Loucy (cell line): Measurements from ENCODE around the gene POU2F1.

Experiments used
- EZH2phosphoT487 ChIP-seq: fragments of 200-600 bp; IDR thresholded peaks from 2 replicates; pipeline ENCODE4 v1.6.1; 2018; ENCODE audit warnings: antibody characterized with exemption, mild to moderate bottlenecking, moderate library complexity, borderline replicate concordance
- TF ChIP-seq, protein P1 (sequence below): fragments of 200-600 bp; sonication (generic); conservative IDR thresholded peaks from 2 replicates; pipeline ENCODE4 v1.5.1; 2014; ENCODE audit warnings: mild to moderate bottlenecking, antibody characterized with exemption, low read length

DNA sequence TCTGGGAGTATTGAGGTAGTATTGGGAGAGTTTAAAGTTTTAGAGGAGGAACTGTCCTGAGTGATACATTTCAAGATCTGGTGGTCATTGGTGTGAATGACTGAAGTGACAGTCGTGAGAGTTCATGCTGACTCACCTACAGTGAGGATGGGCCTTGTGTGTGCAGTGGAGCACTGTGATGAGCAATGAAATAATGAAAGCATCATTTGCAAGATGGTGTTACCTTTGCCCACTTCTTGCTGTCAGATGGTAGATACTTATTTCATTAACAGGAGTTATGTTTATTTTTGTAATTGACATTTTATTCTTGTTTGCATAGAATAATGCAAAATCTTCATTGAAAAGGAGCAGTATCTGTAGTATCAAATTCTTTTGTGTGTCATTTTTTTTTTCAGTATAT is 29.0 kb downstream of the POU2F1 start:
- TF ChIP-seq, protein P1, sequence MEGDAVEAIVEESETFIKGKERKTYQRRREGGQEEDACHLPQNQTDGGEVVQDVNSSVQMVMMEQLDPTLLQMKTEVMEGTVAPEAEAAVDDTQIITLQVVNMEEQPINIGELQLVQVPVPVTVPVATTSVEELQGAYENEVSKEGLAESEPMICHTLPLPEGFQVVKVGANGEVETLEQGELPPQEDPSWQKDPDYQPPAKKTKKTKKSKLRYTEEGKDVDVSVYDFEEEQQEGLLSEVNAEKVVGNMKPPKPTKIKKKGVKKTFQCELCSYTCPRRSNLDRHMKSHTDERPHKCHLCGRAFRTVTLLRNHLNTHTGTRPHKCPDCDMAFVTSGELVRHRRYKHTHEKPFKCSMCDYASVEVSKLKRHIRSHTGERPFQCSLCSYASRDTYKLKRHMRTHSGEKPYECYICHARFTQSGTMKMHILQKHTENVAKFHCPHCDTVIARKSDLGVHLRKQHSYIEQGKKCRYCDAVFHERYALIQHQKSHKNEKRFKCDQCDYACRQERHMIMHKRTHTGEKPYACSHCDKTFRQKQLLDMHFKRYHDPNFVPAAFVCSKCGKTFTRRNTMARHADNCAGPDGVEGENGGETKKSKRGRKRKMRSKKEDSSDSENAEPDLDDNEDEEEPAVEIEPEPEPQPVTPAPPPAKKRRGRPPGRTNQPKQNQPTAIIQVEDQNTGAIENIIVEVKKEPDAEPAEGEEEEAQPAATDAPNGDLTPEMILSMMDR: no peak
- no peak for TF ChIP-seq EZH2phosphoT487
